H1 (cell line): ENCODE measurements around the gene NMT1. TPM values are rescaled to one million over a fixed set of nuclear protein-coding genes. Genes with fewer than 3 reads are reported as not detected.
A peak's percentile ranks its signal among the peaks of the same experiment; 100 is the strongest.

Source experiments
- ATF2 ChIP-seq: IDR thresholded peaks from 2 replicates; pipeline ENCODE4 v1.6.1; 2012; ENCODE audit warnings: low read length, inconsistent platforms
- BCL11A ChIP-seq, 2 experiments: IDR thresholded peaks; one replicate each; pipeline ENCODE4 v1.6.1; 2011; ENCODE audit warnings: low read depth in 2 of 2, low read length in 2 of 2, mild to moderate bottlenecking in 2 of 2
- BRCA1 ChIP-seq: IDR thresholded peaks from 2 replicates; pipeline ENCODE4 v1.6.1; 2012; ENCODE audit warnings: low read depth, low read length, improper control_type of control experiment
- CBX8 ChIP-seq: fragments of 300-800, 300-1000 bp; sonication (generic); IDR thresholded peaks from 2 replicates; pipeline ENCODE4 v1.7.1; 2016; ENCODE audit warnings: low read depth, low read length, borderline replicate concordance
- CTBP2 ChIP-seq: IDR thresholded peaks from 2 replicates; pipeline ENCODE4 v1.7.0; 2011; ENCODE audit warnings: borderline replicate concordance, mild to moderate bottlenecking, moderate library complexity, mixed read lengths, low read length; ENCODE audit not compliant: insufficient read depth, insufficient read length
- SP2 ChIP-seq: IDR thresholded peaks from 2 replicates; pipeline ENCODE4 v1.6.1; 2012; ENCODE audit warnings: mild to moderate bottlenecking, low read length, inconsistent platforms
- TAF1 ChIP-seq: IDR thresholded peaks from 2 replicates; pipeline ENCODE4 v1.6.1; 2011; ENCODE audit warnings: mild to moderate bottlenecking, low read depth, low read length
- TAF7 ChIP-seq: optimal IDR thresholded peaks from 2 replicates; pipeline ENCODE3; 2011; ENCODE audit warnings: low read depth, mild to moderate bottlenecking, inconsistent platforms, low read length, moderate library complexity, borderline replicate concordance
- TBP ChIP-seq: IDR thresholded peaks from 2 replicates; pipeline ENCODE4 v1.6.1; 2011; ENCODE audit warnings: low read depth, low read length, improper control_type of control experiment
- polyA plus RNA-seq, 7 experiments: library from polyadenylated mRNA; depleted of rRNA in 3 of 7; stranded (reverse) in 5 of 7; unstranded in 2 of 7; fragments of >200 nt in 5 of 7; fragments of 200-250 nt in 2 of 7; gene quantifications; 1 replicate in 5 of 7; 2 replicates in 1 of 7; 4 replicates in 1 of 7; pipeline versions ENCODE4 v1.2.1 to v1.2.3, GENCODE V29; 2011 to 2013; ENCODE audit warnings: missing spikeins in 2 of 7, mixed read lengths in 2 of 7
- total RNA-seq: library from RNA; stranded (reverse); fragmentation: NEBNext Ultra II Directional; extraction: Animal tissue kit (Norgen Biotek cat#: 25700); gene quantifications from 2 replicates; pipeline ENCODE4 v1.2.1, GENCODE V29; 2021

NMT1 gene
- total and polyA plus RNA-seq, 2 of the 8 experiments (the other 6 are each of a cell fraction or from before 2014, with no cell fraction given): 42.9 to 149 TPM

DNA sequence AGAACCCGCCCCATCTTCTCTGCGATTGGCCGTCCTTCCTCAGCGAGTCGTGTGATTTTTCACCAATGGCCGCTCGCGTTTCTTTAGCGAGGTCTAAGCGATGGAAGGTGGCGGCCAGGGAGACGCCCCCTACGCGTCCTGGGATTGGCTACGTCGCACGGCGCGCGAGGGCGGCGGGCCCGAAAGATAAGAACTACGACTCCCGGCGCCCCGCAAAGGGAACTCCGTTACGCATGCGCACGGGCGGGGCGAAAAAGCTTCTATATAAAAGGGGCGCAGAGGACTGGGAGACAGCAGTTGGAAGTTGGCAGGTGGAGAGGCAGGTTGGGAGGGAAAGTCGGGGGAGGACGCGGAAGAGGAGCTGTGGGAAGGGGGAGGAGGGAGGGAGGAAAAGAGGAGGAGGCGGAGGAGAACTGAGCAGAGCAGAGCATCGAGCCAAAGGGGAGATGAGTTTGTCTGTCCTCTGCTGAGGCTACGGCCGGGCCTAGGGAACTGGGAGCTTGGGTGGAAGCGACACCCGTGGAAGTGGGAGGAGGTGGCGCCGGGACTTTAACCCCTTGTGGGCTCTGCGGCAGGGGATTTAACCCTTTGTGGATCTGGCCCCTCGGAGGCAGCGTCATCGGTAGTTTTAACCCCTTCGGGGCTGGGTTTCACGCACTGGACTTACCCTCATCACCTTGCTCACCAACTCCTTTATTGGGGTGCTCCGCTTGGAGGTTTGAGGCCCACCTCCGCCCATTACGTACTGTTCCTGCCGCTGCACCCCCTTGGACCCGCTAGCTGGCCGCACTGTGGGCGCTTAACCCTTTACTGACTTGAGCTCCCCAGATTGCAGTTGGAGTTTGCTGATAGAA is 87.3 kb downstream of the NMT1 start, which contains the start of gene HEXIM1 (continued):
- peak; percentile 87 for TF ChIP-seq ATF2
- TF ChIP-seq BCL11A (IDR thresholded peaks at IDR 0.05; ENCODE audit: low read depth in 2 of 2, low read length in 2 of 2): no peak
- peak; percentile 99 for TF ChIP-seq TAF7
- peak; percentile 99 for TF ChIP-seq TBP
- no peak for TF ChIP-seq BRCA1
- peak; percentile 100 for TF ChIP-seq TAF1
- no peak for TF ChIP-seq CBX8
- no peak for TF ChIP-seq CTBP2
- no peak for TF ChIP-seq SP2
